ENCODE results near the gene CLCN2. TPM values are rescaled to one million over a fixed set of nuclear protein-coding genes. Genes with fewer than 3 reads are reported as not detected.
A peak's percentile ranks its signal among the peaks of the same experiment; 100 is the strongest.

CLCN2 gene
- polyA plus RNA-seq, 1 experiment, result 2.6 TPM

DNA sequence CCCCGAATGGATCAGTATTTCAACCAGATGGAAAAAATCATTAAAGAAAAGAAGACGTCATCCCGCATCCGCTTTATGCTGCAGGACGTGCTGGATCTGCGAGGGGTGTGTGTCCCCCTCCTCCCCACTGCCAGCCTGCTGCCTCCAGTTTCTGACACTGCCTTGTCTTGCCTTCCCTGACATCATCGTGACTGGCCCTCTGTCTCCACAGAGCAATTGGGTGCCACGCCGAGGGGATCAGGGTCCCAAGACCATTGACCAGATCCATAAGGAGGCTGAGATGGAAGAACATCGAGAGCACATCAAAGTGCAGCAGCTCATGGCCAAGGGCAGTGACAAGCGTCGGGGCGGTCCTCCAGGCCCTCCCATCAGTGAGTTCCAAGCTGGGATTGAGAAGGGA, 36.1 kb downstream of the CLCN2 start:
- POLR2A ChIA-PET, result no interaction called here
- CTCF ChIA-PET, result interaction anchor here (0.9 to 1.1 kb wide), 2 partner anchors 8 to 46 kb away, joined by 3 to 4 read pairs; no protein-coding TSS in a partner anchor
- Histone ChIP-seq H3K27me3 (ENCODE audit: control insufficient read depth, insufficient read depth, low read length) (no peaks in the 10 kb centered on the region), H3K4me3 (ENCODE audit: low read depth, low read length) (no peak overlapping the region), H3K36me3 (ENCODE audit: control insufficient read depth, insufficient read depth, low read length) (peaks cover 81% of the 10 kb centered on the region)
- DNase-seq (ENCODE audit: low read depth), result no peak
- TF ChIP-seq CTCF (IDR thresholded peaks at IDR 0.05; ENCODE audit: insufficient read depth, low read depth, low read length), result no peak

GRCh38 chr3:184323696-184324095, 37.7 kb downstream of the CLCN2 start:
- no peak for TF ChIP-seq CTCF (IDR thresholded peaks at IDR 0.05; ENCODE audit: insufficient read depth, low read depth, low read length)
- no peak overlapping the region for H3K4me3 ChIP-seq (ENCODE audit: low read depth, low read length)
- H3K36me3 ChIP-seq (ENCODE audit: control insufficient read depth, insufficient read depth, low read length), result peaks cover 79% of the 10 kb centered on the region
- ChIA-PET CTCF (interaction anchor here (0.8 kb wide), 1 partner anchor 30 kb away, joined by 3 read pairs; no protein-coding TSS in a partner anchor), POLR2A (no interaction called here)
- H3K27me3 ChIP-seq (ENCODE audit: control insufficient read depth, insufficient read depth, low read length), result no peaks in the 10 kb centered on the region
- no peak for DNase-seq (ENCODE audit: low read depth)

- TF ChIP-seq CTCF (IDR thresholded peaks at IDR 0.05; ENCODE audit: insufficient read depth, low read depth, low read length), result no peak
- DNase-seq (ENCODE audit: low read depth), result no peak
- Histone ChIP-seq H3K27me3 (ENCODE audit: control insufficient read depth, insufficient read depth, low read length) (no peaks in the 10 kb centered on the region), H3K36me3 (ENCODE audit: control insufficient read depth, insufficient read depth, low read length) (peaks cover 72% of the 10 kb centered on the region), H3K4me3 (ENCODE audit: low read depth, low read length) (no peak overlapping the region)
- POLR2A ChIA-PET, result interaction anchor here (0.6 kb wide), 1 partner anchor 23 kb away, joined by 3 read pairs; no protein-coding TSS in a partner anchor
- CTCF ChIA-PET, result no interaction called here
Measured at GRCh38 chr3:184322731-184323487, 38.5 kb downstream of the CLCN2 start.

GRCh38 chr3:184321666-184322065, 39.7 kb downstream of the CLCN2 start:
- no peak overlapping the region for H3K4me3 ChIP-seq (ENCODE audit: low read depth, low read length)
- POLR2A ChIA-PET, result no interaction called here
- CTCF ChIA-PET, result no interaction called here
- DNase-seq (ENCODE audit: low read depth), result no peak
- no peaks in the 10 kb centered on the region for H3K27me3 ChIP-seq (ENCODE audit: control insufficient read depth, insufficient read depth, low read length)
- no peak for TF ChIP-seq CTCF (IDR thresholded peaks at IDR 0.05; ENCODE audit: insufficient read depth, low read depth, low read length)
- H3K36me3 ChIP-seq (ENCODE audit: control insufficient read depth, insufficient read depth, low read length), result peaks cover 66% of the 10 kb centered on the region

DNA sequence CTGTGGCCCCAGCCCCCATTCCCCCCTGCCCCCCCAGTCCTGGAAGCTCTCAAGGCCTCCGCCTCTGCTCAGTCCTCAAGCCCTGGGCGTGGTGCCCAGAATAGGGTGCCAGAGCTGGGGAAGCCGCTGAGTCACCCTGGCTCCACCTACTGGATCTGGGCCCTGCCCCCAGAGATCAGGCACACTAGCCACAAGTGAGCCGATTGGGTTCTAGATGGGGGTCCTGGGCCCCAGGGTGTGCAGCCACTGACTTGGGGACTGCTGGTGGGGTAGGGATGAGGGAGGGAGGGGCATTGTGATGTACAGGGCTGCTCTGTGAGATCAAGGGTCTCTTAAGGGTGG, 41.3 kb downstream of the CLCN2 start:
- Histone ChIP-seq H3K36me3 (ENCODE audit: control insufficient read depth, insufficient read depth, low read length) (peaks cover 53% of the 10 kb centered on the region), H3K27me3 (ENCODE audit: control insufficient read depth, insufficient read depth, low read length) (no peaks in the 10 kb centered on the region), H3K4me3 (ENCODE audit: low read depth, low read length) (peak overlapping the region; percentile 18; the same call in 1 of the 2 replicates)
- peak; percentile 78 for DNase-seq (ENCODE audit: low read depth)
- POLR2A ChIA-PET, result no interaction called here
- TF ChIP-seq CTCF (IDR thresholded peaks at IDR 0.05; ENCODE audit: insufficient read depth, low read depth, low read length), result no peak
- CTCF ChIA-PET, result interaction anchor here (0.6 to 1.7 kb wide), 2 partner anchors 9 to 14 kb away, joined by 3 to 5 read pairs; no protein-coding TSS in a partner anchor
